SK-N-SH (cell line): Measurements from ENCODE around the gene SPRYD3.

Source experiments
- CTCF ChIP-seq: fragments of 200-600 bp; sonication (generic); IDR thresholded peaks from 2 replicates; pipeline ENCODE4 v1.6.1; 2017; ENCODE audit warnings: antibody characterized with exemption, mild to moderate bottlenecking, moderate library complexity
- ELF1 ChIP-seq: IDR thresholded peaks from 2 replicates; pipeline ENCODE4 v1.4.0; 2012
- EP300 ChIP-seq, 2 experiments: IDR thresholded peaks; 2 replicates each; pipeline versions ENCODE4 v1.4.0 to v1.6.1; 2012; ENCODE audit warnings: borderline replicate concordance in 1 of 2, low read depth in 1 of 2, low read length in 1 of 2
- EZH2phosphoT487 ChIP-seq: fragments of 200-600 bp; sonication (generic); IDR thresholded peaks from 2 replicates; pipeline ENCODE4 v1.6.1; 2017; ENCODE audit warnings: low read depth, mixed run types, mild to moderate bottlenecking, antibody characterized with exemption, moderate library complexity, borderline replicate concordance
- GATA2 ChIP-seq: sonication (generic); formaldehyde crosslinking; IDR thresholded peaks from 2 replicates; pipeline ENCODE4 v1.5.0; 2020; ENCODE audit warnings: mild to moderate bottlenecking, missing genetic modification reagents
- IRF3 ChIP-seq: fragments of 150-350 bp; IDR thresholded peaks from 2 replicates; pipeline ENCODE4 v1.6.1; 2016; ENCODE audit warnings: mild to moderate bottlenecking, low read depth, low read length
- NFIC ChIP-seq: IDR thresholded peaks from 2 replicates; pipeline ENCODE4 v1.4.0; 2012; ENCODE audit warnings: borderline replicate concordance
- POLR2AphosphoS5 ChIP-seq: IDR thresholded peaks from 2 replicates; pipeline ENCODE4 v1.6.1; 2012; ENCODE audit warnings: low read depth, low read length
- RAD21 ChIP-seq: IDR thresholded peaks from 2 replicates; pipeline ENCODE4 v1.6.1; 2012; ENCODE audit warnings: mild to moderate bottlenecking, low read length
- RFX5 ChIP-seq: IDR thresholded peaks from 2 replicates; pipeline ENCODE4 v1.6.1; 2012; ENCODE audit warnings: mild to moderate bottlenecking, improper control_type of control experiment, low read length
- SIN3A ChIP-seq: IDR thresholded peaks from 2 replicates; pipeline ENCODE4 v1.6.1; 2012; ENCODE audit warnings: low read depth, mild to moderate bottlenecking, low read length, moderate library complexity, borderline replicate concordance
- TEAD4 ChIP-seq: IDR thresholded peaks from 2 replicates; pipeline ENCODE4 v1.4.0; 2012; ENCODE audit warnings: mild to moderate bottlenecking, borderline replicate concordance; ENCODE audit not compliant: insufficient read depth
- TF ChIP-seq, protein P1 (sequence below): IDR thresholded peaks from 2 replicates; pipeline ENCODE4 v1.4.0; 2012; ENCODE audit warnings: low read depth

DNA sequence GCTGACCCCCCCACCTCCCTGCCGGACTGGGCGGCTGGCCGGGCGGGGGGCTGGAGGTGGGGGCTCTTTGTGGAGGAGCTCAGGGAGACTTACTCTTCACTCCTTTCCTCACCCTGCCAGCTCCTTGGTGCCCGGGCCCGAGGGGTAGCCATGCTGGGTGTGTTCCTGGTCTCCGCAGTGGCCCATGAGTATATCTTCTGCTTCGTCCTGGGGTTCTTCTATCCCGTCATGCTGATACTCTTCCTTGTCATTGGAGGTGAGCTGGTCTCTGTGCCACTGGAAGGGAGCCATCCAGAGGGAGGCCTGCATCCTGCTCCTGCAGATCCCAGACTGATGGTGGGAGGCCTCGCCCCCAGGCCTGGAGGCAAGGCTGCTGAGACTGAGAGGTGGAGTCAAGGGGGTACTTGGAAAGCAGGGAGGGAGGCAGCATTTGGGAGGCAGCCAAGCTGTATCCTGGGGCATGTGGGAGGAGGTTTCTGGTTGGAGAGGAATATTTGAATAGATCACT is 43.8 kb upstream of the SPRYD3 start:
- no peak for TF ChIP-seq GATA2 (CRISPR knock-in tag)
- TF ChIP-seq CTCF: no peak
- TF ChIP-seq EZH2phosphoT487: no peak
- no peak for TF ChIP-seq POLR2AphosphoS5
- no peak for TF ChIP-seq NFIC
- TF ChIP-seq RAD21: no peak
- no peak for TF ChIP-seq RFX5
- no peak for TF ChIP-seq EP300 (IDR thresholded peaks at IDR 0.05; ENCODE audit: borderline replicate concordance in 1 of 2, low read depth in 1 of 2, low read length in 1 of 2)
- no peak for TF ChIP-seq IRF3
- TF ChIP-seq SIN3A: no peak
- no peak for TF ChIP-seq ELF1
- TF ChIP-seq TEAD4: no peak
- TF ChIP-seq, protein P1, sequence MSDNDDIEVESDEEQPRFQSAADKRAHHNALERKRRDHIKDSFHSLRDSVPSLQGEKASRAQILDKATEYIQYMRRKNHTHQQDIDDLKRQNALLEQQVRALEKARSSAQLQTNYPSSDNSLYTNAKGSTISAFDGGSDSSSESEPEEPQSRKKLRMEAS: no peak
